BJ (cell line): ENCODE measurements around the gene MC5R. TPM values are rescaled to one million over a fixed set of nuclear protein-coding genes. Genes with fewer than 3 reads are reported as not detected.

ENCODE experiments used
- CTCF ChIA-PET: fragments of 350-600 bp; formaldehyde crosslinking; extraction: SDS; loops from one replicate; lab custom pipeline; 2021; ENCODE audit warnings: antibody characterized with exemption, inconsistent platforms; lab: Yijun Ruan, JAX
- POLR2A ChIA-PET: fragments of 300-600 bp; sonication (Branson Sonifier 250); formaldehyde crosslinking; extraction: SDS; loops from one replicate; lab custom pipeline; 2021; ENCODE audit warnings: antibody characterized with exemption; lab: Charles Lee
- DNase-seq: peaks from one replicate; pipeline ENCODE4 v3.0.0-alpha.2; 2011; ENCODE audit warnings: low read depth
- H3K27me3 ChIP-seq: 2 replicates; pipeline ENCODE4 v1.6.0; 2011; ENCODE audit warnings: low read length; ENCODE audit not compliant: control insufficient read depth, insufficient read depth
- H3K36me3 ChIP-seq: 2 replicates; pipeline ENCODE4 v1.5.1; 2011; ENCODE audit warnings: low read length; ENCODE audit not compliant: control insufficient read depth, insufficient read depth
- H3K4me3 ChIP-seq: 2 replicates; pipeline ENCODE4 v1.5.1; 2011; ENCODE audit warnings: low read depth, mild to moderate bottlenecking, control low read depth, low read length
- polyA plus RNA-seq: library from polyadenylated mRNA; depleted of rRNA; stranded (reverse); fragments of >200 nt; gene quantifications from 2 replicates; pipeline ENCODE4 v1.2.3, GENCODE V29; 2011
- TF ChIP-seq, protein P1 (sequence below): IDR thresholded peaks from 2 replicates; pipeline ENCODE4 v1.5.1; 2011; ENCODE audit warnings: low read depth, mild to moderate bottlenecking, control low read depth, inconsistent platforms, low read length, moderate library complexity; ENCODE audit not compliant: insufficient read depth

MC5R gene
- polyA plus RNA-seq, 1 experiment: not detected

- CTCF ChIA-PET: interaction anchor here (1.3 to 1.9 kb wide), 2 partner anchors 16 to 278 kb away, joined by 3 to 5 read pairs; partner anchors contain the start of gene MC5R
- Histone ChIP-seq H3K36me3 (no peaks in the 10 kb centered on the region), H3K27me3 (no peaks in the 10 kb centered on the region), H3K4me3 (no peak overlapping the region)
- DNase-seq: no peak
- TF ChIP-seq, protein P1, sequence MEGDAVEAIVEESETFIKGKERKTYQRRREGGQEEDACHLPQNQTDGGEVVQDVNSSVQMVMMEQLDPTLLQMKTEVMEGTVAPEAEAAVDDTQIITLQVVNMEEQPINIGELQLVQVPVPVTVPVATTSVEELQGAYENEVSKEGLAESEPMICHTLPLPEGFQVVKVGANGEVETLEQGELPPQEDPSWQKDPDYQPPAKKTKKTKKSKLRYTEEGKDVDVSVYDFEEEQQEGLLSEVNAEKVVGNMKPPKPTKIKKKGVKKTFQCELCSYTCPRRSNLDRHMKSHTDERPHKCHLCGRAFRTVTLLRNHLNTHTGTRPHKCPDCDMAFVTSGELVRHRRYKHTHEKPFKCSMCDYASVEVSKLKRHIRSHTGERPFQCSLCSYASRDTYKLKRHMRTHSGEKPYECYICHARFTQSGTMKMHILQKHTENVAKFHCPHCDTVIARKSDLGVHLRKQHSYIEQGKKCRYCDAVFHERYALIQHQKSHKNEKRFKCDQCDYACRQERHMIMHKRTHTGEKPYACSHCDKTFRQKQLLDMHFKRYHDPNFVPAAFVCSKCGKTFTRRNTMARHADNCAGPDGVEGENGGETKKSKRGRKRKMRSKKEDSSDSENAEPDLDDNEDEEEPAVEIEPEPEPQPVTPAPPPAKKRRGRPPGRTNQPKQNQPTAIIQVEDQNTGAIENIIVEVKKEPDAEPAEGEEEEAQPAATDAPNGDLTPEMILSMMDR: no peak
- POLR2A ChIA-PET: no interaction called here
Observed at GRCh38 chr18:13808294-13809042, 15.5 kb upstream of the MC5R start.

GRCh38 chr18:13809043-13809430 is 14.9 kb upstream of the MC5R start:
- ChIA-PET POLR2A (no interaction called here), CTCF (interaction anchor here (1.3 to 1.9 kb wide), 2 partner anchors 15 to 278 kb away, joined by 3 to 5 read pairs; partner anchors contain the start of gene MC5R)
- DNase-seq: no peak
- Histone ChIP-seq H3K4me3 (no peak overlapping the region), H3K27me3 (no peaks in the 10 kb centered on the region), H3K36me3 (no peaks in the 10 kb centered on the region)
- TF ChIP-seq, protein P1: no peak

DNA sequence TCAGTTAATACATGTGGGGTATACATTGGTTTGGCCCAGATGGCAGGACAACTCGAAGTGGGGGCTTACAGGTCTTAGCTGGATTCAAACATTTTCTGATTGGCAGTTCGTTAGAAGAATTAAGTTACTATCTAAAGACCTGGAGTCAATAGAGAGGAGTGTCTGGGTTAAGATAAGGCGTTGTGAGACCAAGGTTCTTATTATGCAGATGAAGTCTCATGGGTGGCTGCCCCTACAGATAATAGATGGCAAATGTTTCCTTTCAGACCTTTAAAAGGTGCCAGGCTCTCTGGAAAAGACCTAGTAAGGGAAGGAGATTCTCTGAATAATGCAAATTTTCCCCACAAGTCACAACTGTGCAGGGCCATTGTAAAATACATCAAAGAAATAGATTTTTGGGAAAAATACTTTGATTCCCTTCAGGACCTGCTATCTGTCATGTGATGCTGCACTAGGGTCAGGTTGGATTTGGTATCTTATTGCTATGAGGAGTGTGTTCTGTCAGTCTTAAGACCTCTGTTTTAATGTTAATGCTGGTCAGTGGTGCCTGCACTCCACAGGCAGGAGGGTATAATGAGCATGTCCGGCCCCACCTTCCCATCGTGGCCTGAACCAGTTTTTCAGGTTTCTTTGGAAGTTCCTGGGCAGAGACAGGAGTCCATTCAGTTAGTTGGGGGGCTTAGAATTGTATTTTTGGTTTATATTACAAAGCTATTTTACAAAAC is 14.3 kb upstream of the MC5R start:
- POLR2A ChIA-PET: no interaction called here
- no peaks in the 10 kb centered on the region for H3K36me3 ChIP-seq
- H3K4me3 ChIP-seq: no peak overlapping the region
- DNase-seq: no peak
- TF ChIP-seq, protein P1: no peak
- H3K27me3 ChIP-seq: no peaks in the 10 kb centered on the region
- CTCF ChIA-PET: interaction anchor here (1.3 kb wide), 1 partner anchor 14 kb away, joined by 3 read pairs; the partner anchor contains the start of gene MC5R

GRCh38 chr18:13810950-13811485 is 12.9 kb upstream of the MC5R start:
- CTCF ChIA-PET: interaction anchor here (1.2 kb wide), 1 partner anchor 13 kb away, joined by 5 read pairs; the partner anchor contains the start of gene MC5R
- TF ChIP-seq, protein P1: no peak

DNA sequence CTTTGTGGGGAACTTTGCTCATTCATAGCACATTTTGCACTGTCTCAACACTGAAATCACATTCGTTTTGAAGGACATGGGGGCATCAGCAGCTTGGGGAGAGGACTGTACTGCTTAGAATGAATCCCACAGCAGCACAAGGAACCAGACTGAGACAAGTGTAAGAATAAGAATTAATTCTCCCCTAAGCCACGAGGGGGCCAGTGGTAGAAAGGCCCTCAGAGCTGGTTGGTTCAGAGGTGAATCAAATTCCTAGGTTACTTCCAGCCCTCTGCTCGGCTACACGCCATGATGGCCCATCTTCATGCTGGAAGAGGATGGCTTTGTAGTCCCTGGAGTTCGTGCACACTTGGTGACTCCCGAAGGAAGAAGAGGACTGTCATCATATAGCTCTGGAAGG is 12.0 kb upstream of the MC5R start:
- POLR2A ChIA-PET: interaction anchor here (0.6 kb wide), 1 partner anchor 273 kb away, joined by 3 read pairs; no protein-coding TSS in a partner anchor
- DNase-seq: no peak
- no peaks in the 10 kb centered on the region for H3K36me3 ChIP-seq
- H3K4me3 ChIP-seq: no peak overlapping the region
- TF ChIP-seq, protein P1: no peak
- no peaks in the 10 kb centered on the region for H3K27me3 ChIP-seq
- CTCF ChIA-PET: interaction anchor here (1.1 to 2.7 kb wide), 6 partner anchors 10 to 275 kb away, joined by 3 to 24 read pairs (median 10); partner anchors contain the start of gene MC5R

More at GRCh38 chr18:13810950-13811485, 12.9 kb upstream of the MC5R start:
- POLR2A ChIA-PET: no interaction called here
- DNase-seq: no peak
- Histone ChIP-seq H3K36me3 (no peaks in the 10 kb centered on the region), H3K27me3 (no peaks in the 10 kb centered on the region), H3K4me3 (no peak overlapping the region)
